Fibroblast of lung (primary cell): ENCODE measurements around the gene IL36RN. TPM values are rescaled to one million over a fixed set of nuclear protein-coding genes. Genes with fewer than 3 reads are reported as not detected.
A peak's percentile ranks its signal among the peaks of the same experiment; 100 is the strongest.

Source experiments
- DNase-seq, 2 donors: peaks; one replicate each; pipeline versions ENCODE4 v3.0.0 to v3.0.0-alpha.2; 2010; ENCODE audit warnings: low read depth in 2 of 2
- H2AFZ ChIP-seq: 2 replicates; pipeline ENCODE4 v1.5.1; 2012; ENCODE audit warnings: low read length, control low read depth, inconsistent platforms
- H3K27ac ChIP-seq: 2 replicates; pipeline ENCODE4 v1.5.1; 2011; ENCODE audit warnings: low read length, control low read depth; ENCODE audit not compliant: insufficient read depth
- H3K27me3 ChIP-seq: 2 replicates; pipeline ENCODE4 v1.5.1; 2011; ENCODE audit warnings: mild to moderate bottlenecking, low read length; ENCODE audit not compliant: control insufficient read depth, insufficient read depth
- H3K36me3 ChIP-seq: 2 replicates; pipeline ENCODE4 v1.5.1; 2011; ENCODE audit warnings: low read length; ENCODE audit not compliant: control insufficient read depth, insufficient read depth
- H3K4me1 ChIP-seq: 2 replicates; pipeline ENCODE4 v1.5.1; 2011; ENCODE audit warnings: low read length; ENCODE audit not compliant: control insufficient read depth, insufficient read depth; ENCODE audit errors: extremely low read depth
- H3K4me2 ChIP-seq: 2 replicates; pipeline ENCODE4 v1.5.1; 2011; ENCODE audit warnings: low read length, control low read depth; ENCODE audit not compliant: insufficient read depth; ENCODE audit errors: extremely low read depth
- H3K4me3 ChIP-seq, 4 experiments: fragments of 200-600 bp in 1 of 4; sonication (generic) in 1 of 4; replicated peaks in 1 of 4; 2 replicates each; pipeline ENCODE4 v1.5.1; 2011 to 2016; ENCODE audit warnings: low read length in 4 of 4, low read depth in 3 of 4, mild to moderate bottlenecking in 3 of 4, control low read depth in 2 of 4, inconsistent platforms in 1 of 4, mixed read lengths in 1 of 4; ENCODE audit not compliant: insufficient read depth in 1 of 4; ENCODE audit errors: control extremely low read depth in 1 of 4
- H3K79me2 ChIP-seq: 2 replicates; pipeline ENCODE4 v1.5.1; 2012; ENCODE audit warnings: mild to moderate bottlenecking, low read length, inconsistent platforms; ENCODE audit not compliant: control insufficient read depth, insufficient read depth
- H3K9ac ChIP-seq: 2 replicates; pipeline ENCODE4 v1.5.1; 2011; ENCODE audit warnings: mild to moderate bottlenecking, low read length, control low read depth; ENCODE audit not compliant: insufficient read depth
- H3K9me3 ChIP-seq: 2 replicates; pipeline ENCODE4 v1.5.1; 2012; ENCODE audit warnings: low read depth, low read length; ENCODE audit not compliant: control insufficient read depth, insufficient read depth
- H4K20me1 ChIP-seq: 2 replicates; pipeline ENCODE4 v1.5.1; 2011; ENCODE audit warnings: low read length; ENCODE audit not compliant: control insufficient read depth, insufficient read depth; ENCODE audit errors: extremely low read depth
- CTCF ChIP-seq, 2 donors: IDR thresholded peaks in 1 of 2; conservative IDR thresholded peaks in 1 of 2; 1 replicate in 1 of 2; 2 replicates in 1 of 2; pipeline ENCODE4 v1.5.1; 2011 to 2012; ENCODE audit warnings: low read length in 2 of 2, control low read depth in 1 of 2, inconsistent platforms in 1 of 2, low read depth in 1 of 2, mild to moderate bottlenecking in 1 of 2
- EZH2 ChIP-seq: IDR thresholded peaks from 2 replicates; pipeline ENCODE4 v1.5.1; 2012; ENCODE audit warnings: low read length, control low read depth, mild to moderate bottlenecking; ENCODE audit errors: missing control alignments
- polyA plus RNA-seq, 2 donors: library from polyadenylated mRNA; depleted of rRNA in 1 of 2; stranded (reverse) in 1 of 2; unstranded in 1 of 2; fragments of >200 nt; gene quantifications; 2 replicates each; pipeline ENCODE4 v1.2.1, GENCODE V29; 2011 to 2012; ENCODE audit warnings: missing spikeins in 1 of 2
- total RNA-seq: library from RNA; depleted of rRNA; stranded (reverse); fragments of >200 nt; gene quantifications from 2 replicates; pipeline ENCODE4 v1.2.1, GENCODE V29; 2014

The IL36RN gene
- total and polyA plus RNA-seq, 2 donors (not counting 1 experiment from before 2014, with no cell fraction given), result not detected

- TF ChIP-seq CTCF (conservative IDR thresholded peaks at IDR 0.05 in 1 of 2, IDR thresholded peaks at IDR 0.05 in 1 of 2; ENCODE audit: low read depth in 1 of 2, low read length in 2 of 2) (no peak), EZH2 (no peak)
- no peak overlapping the region for H3K9ac ChIP-seq
- H3K9me3 ChIP-seq, result no peaks in the 10 kb centered on the region
- no peak overlapping the region for H3K4me2 ChIP-seq
- H3K27me3 ChIP-seq, result peaks cover 2% of the 10 kb centered on the region
- H4K20me1 ChIP-seq, result no peaks in the 10 kb centered on the region
- H2AFZ ChIP-seq, result no peak overlapping the region
- no peaks in the 10 kb centered on the region for H3K4me1 ChIP-seq
- no peaks in the 10 kb centered on the region for H3K36me3 ChIP-seq
- no peak overlapping the region for H3K27ac ChIP-seq
- DNase-seq, result no peak
- no peak overlapping the region for H3K4me3 ChIP-seq
- H3K79me2 ChIP-seq, result no peaks in the 10 kb centered on the region
These were observed 47.9 kb upstream of the IL36RN start for GRCh38 chr2:113011108-113011507.

- Histone ChIP-seq H3K9me3 (no peaks in the 10 kb centered on the region), H3K4me3 (no peak overlapping the region), H3K27ac (no peak overlapping the region), H3K9ac (no peak overlapping the region), H3K36me3 (no peaks in the 10 kb centered on the region), H4K20me1 (no peaks in the 10 kb centered on the region), H3K27me3 (peaks cover 2% of the 10 kb centered on the region), H2AFZ (no peak overlapping the region), H3K79me2 (no peaks in the 10 kb centered on the region), H3K4me1 (no peaks in the 10 kb centered on the region), H3K4me2 (no peak overlapping the region)
- TF ChIP-seq EZH2, result no peak
- no peak for TF ChIP-seq CTCF (conservative IDR thresholded peaks at IDR 0.05 in 1 of 2, IDR thresholded peaks at IDR 0.05 in 1 of 2; ENCODE audit: low read depth in 1 of 2, low read length in 2 of 2)
- DNase-seq, result peak in 1 of 2 donors; percentile 74
These were observed 46.3 kb upstream of the IL36RN start for GRCh38 chr2:113012436-113013335.

- Histone ChIP-seq H3K9me3 (no peaks in the 10 kb centered on the region), H4K20me1 (no peaks in the 10 kb centered on the region), H3K27me3 (peaks cover 5% of the 10 kb centered on the region), H3K27ac (no peak overlapping the region), H3K9ac (no peak overlapping the region), H3K4me1 (no peaks in the 10 kb centered on the region), H2AFZ (no peak overlapping the region), H3K4me3 (no peak overlapping the region), H3K79me2 (no peaks in the 10 kb centered on the region), H3K36me3 (no peaks in the 10 kb centered on the region), H3K4me2 (no peak overlapping the region)
- no peak for DNase-seq
- TF ChIP-seq CTCF (conservative IDR thresholded peaks at IDR 0.05 in 1 of 2, IDR thresholded peaks at IDR 0.05 in 1 of 2; ENCODE audit: low read depth in 1 of 2, low read length in 2 of 2), result no peak
- no peak for TF ChIP-seq EZH2
These were observed 45.7 kb upstream of the IL36RN start for GRCh38 chr2:113013336-113013661.
